Uterus (tissue), 4 donors: Measurements from ENCODE around the gene PI16. TPM values are rescaled to one million over a fixed set of nuclear protein-coding genes. Genes with fewer than 3 reads are reported as not detected.

Experiments used
- DNase-seq, 2 donors: peaks; one replicate each; pipeline ENCODE4 v3.0.0-alpha.2; 2019 to 2020
- H3K27ac ChIP-seq, 2 donors: fragments of 200-600 bp; sonication (generic); 1 replicate in 1 of 2; 2 replicates in 1 of 2; pipeline ENCODE4 v1.5.1; 2016 to 2018
- H3K27me3 ChIP-seq, 2 donors: fragments of 200-600 bp; sonication (generic); one replicate each; pipeline ENCODE4 v1.5.1; 2018 to 2019; ENCODE audit warnings: control low read depth in 1 of 2
- H3K36me3 ChIP-seq, 2 donors: fragments of 200-600 bp; sonication (generic); one replicate each; pipeline ENCODE4 v1.5.1; 2019; ENCODE audit warnings: control low read depth in 1 of 2
- H3K4me1 ChIP-seq, 2 donors: fragments of 200-600 bp; sonication (generic); one replicate each; pipeline ENCODE4 v1.5.1; 2018 to 2019; ENCODE audit warnings: control low read depth in 1 of 2
- H3K4me3 ChIP-seq, 2 donors: fragments of 200-600 bp; sonication (generic); 1 replicate in 1 of 2; 2 replicates in 1 of 2; pipeline ENCODE4 v1.5.1; 2018 to 2019; ENCODE audit warnings: mild to moderate bottlenecking in 1 of 2
- H3K9me3 ChIP-seq, 2 donors: fragments of 200-600 bp; sonication (generic); one replicate each; pipeline ENCODE4 v1.5.1; 2019; ENCODE audit warnings: control low read depth in 1 of 2
- CTCF ChIP-seq, 4 experiments: fragments of 200-600 bp in 2 of 4; fragments of 450-650 bp in 2 of 4; sonication (generic) in 2 of 4; IDR thresholded peaks; one replicate each; pipeline ENCODE4 v1.5.1; 2016 to 2019; ENCODE audit warnings: antibody characterized with exemption in 4 of 4, mild to moderate bottlenecking in 2 of 4, moderate library complexity in 1 of 4
- POLR2A ChIP-seq, 2 donors: fragments of 450-650 bp; IDR thresholded peaks; one replicate each; pipeline ENCODE4 v1.6.1; 2016; ENCODE audit warnings: antibody characterized with exemption in 2 of 2, mild to moderate bottlenecking in 1 of 2, moderate library complexity in 1 of 2
- intact Hi-C: fragments of 100-400 bp; cut with DNase I; formaldehyde crosslinking; loops from one replicate; pipeline ENCODE4 v1.15.1; 2023; ENCODE audit warnings: low total_unique reads
- total RNA-seq, 4 donors: library from RNA; depleted of rRNA in 3 of 4; stranded (reverse); fragments of >200 nt in 3 of 4; gene quantifications; one replicate each; pipeline versions ENCODE4 v1.1.0 to v1.2.4, GENCODE V29; 2014 to 2023
- donor health status: DM: yes; HTN: yes; CAD: no.

Gene PI16
- total RNA-seq, 4 donors from 2014 or later: 1.2 to 32.4 (median 6.7) TPM

- Histone ChIP-seq H3K27ac (no peak overlapping the region), H3K27me3 (no peaks in the 10 kb centered on the region), H3K9me3 (no peaks in the 10 kb centered on the region), H3K4me3 (no peak overlapping the region), H3K36me3 (no peaks in the 10 kb centered on the region), H3K4me1 (no peaks in the 10 kb centered on the region)
- TF ChIP-seq CTCF (IDR thresholded peaks at IDR 0.05): no peak
- no peak for TF ChIP-seq POLR2A (IDR thresholded peaks at IDR 0.05)
- no peak for DNase-seq
- intact Hi-C loops: no loop called here
Measured at GRCh38 chr6:37008484-37009465, 54.2 kb downstream of the PI16 start.

- no peak for DNase-seq
- H3K27ac ChIP-seq: no peak overlapping the region
- H3K9me3 ChIP-seq: no peaks in the 10 kb centered on the region
- H3K36me3 ChIP-seq: no peaks in the 10 kb centered on the region
- intact Hi-C loops: loop anchor here (10.0 kb wide), 2 partner anchors 126 to 246 kb away; partner anchors contain the start of gene C6orf89
- H3K4me3 ChIP-seq: no peak overlapping the region
- no peaks in the 10 kb centered on the region for H3K4me1 ChIP-seq
- TF ChIP-seq POLR2A (IDR thresholded peaks at IDR 0.05) (no peak), CTCF (IDR thresholded peaks at IDR 0.05) (no peak)
- H3K27me3 ChIP-seq: no peaks in the 10 kb centered on the region
Measured at GRCh38 chr6:37010402-37010892, 55.9 kb downstream of the PI16 start.

- Histone ChIP-seq H3K36me3 (no peaks in the 10 kb centered on the region), H3K27me3 (no peaks in the 10 kb centered on the region), H3K27ac (no peak overlapping the region), H3K4me3 (no peak overlapping the region), H3K9me3 (no peaks in the 10 kb centered on the region), H3K4me1 (no peaks in the 10 kb centered on the region)
- no peak for DNase-seq
- intact Hi-C loops: loop anchor here (10.0 kb wide), 2 partner anchors 127 to 247 kb away; partner anchors contain the start of gene C6orf89
- TF ChIP-seq POLR2A (IDR thresholded peaks at IDR 0.05) (no peak), CTCF (IDR thresholded peaks at IDR 0.05) (no peak)
Measured at GRCh38 chr6:37011656-37012378, 57.3 kb downstream of the PI16 start.

GRCh38 chr6:37013516-37014491 is 59.3 kb downstream of the PI16 start:
- TF ChIP-seq POLR2A (IDR thresholded peaks at IDR 0.05) (no peak), CTCF (IDR thresholded peaks at IDR 0.05) (no peak)
- intact Hi-C loops: loop anchor here (10.0 kb wide), 2 partner anchors 129 to 249 kb away; partner anchors contain the start of gene C6orf89

More at GRCh38 chr6:37013516-37014491, 59.3 kb downstream of the PI16 start:
- Histone ChIP-seq H3K27ac (no peak overlapping the region), H3K27me3 (no peaks in the 10 kb centered on the region), H3K9me3 (no peaks in the 10 kb centered on the region), H3K36me3 (no peaks in the 10 kb centered on the region), H3K4me3 (no peak overlapping the region), H3K4me1 (no peaks in the 10 kb centered on the region)
- no peak for DNase-seq

Other genes starting within 250 kb of the PI16 start
- 10 to 100 TPM in 3 of 4 donors, 1 to 10 TPM in 1; 9.5 to 33.8 (median 12.2) TPM for gene CPNE5, start 115.3 kb upstream of the PI16 start, total RNA-seq
- 10 to 100 TPM; 22.8 to 36.0 (median 27.5) TPM for gene PPIL1, start 79.9 kb upstream of the PI16 start, total RNA-seq
- 10 to 100 TPM; 21.3 to 67.9 (median 42.6) TPM for gene C6orf89, start 68.8 kb upstream of the PI16 start, total RNA-seq
- gene MTCH1, start 31.5 kb downstream of the PI16 start, total RNA-seq: 100 to 1,000 TPM; 111 to 172 (median 146) TPM
- 10 to 100 TPM in 3 of 4 donors, under 1 TPM in 1; 0.51 to 27.6 (median 11.5) TPM for gene FGD2, start 50.9 kb downstream of the PI16 start, total RNA-seq
- gene PIM1, start 215.4 kb downstream of the PI16 start, total RNA-seq: 10 to 100 TPM in 3 of 4 donors, 1 to 10 TPM in 1; 2.0 to 44.5 (median 28.8) TPM